GM10248 (cell line): ENCODE measurements around the gene PGM3.

Experiments
- CTCF ChIA-PET: fragments of 300-600 bp; sonication (Branson Sonifier 250); formaldehyde crosslinking; extraction: SDS; loops from one replicate; lab custom pipeline; 2021; ENCODE audit warnings: antibody characterized with exemption; lab: Yijun Ruan, JAX
- POLR2A ChIA-PET: fragments of 350-650 bp; sonication (Branson Sonifier 250); formaldehyde crosslinking; extraction: SDS; loops from one replicate; lab custom pipeline; 2020; ENCODE audit warnings: antibody characterized with exemption; lab: Yijun Ruan, JAX
- DNase-seq: peaks from one replicate; pipeline ENCODE4 v3.0.0; 2012; ENCODE audit errors: extremely low spot score
- CTCF ChIP-seq: IDR thresholded peaks from 2 replicates; pipeline ENCODE4 v1.5.1; 2012; ENCODE audit warnings: mild to moderate bottlenecking, low read depth; ENCODE audit errors: extremely low read depth, missing control alignments, control extremely low read depth

The PGM3 gene

GRCh38 chr6:83218646-83219045 lies 25.6 kb upstream of the PGM3 start:
- no peak for DNase-seq

GRCh38 chr6:83216806-83217205 lies 23.7 kb upstream of the PGM3 start:
- CTCF ChIA-PET, result interaction anchor here (1.3 to 10.6 kb wide), 10 partner anchors 9 to 319 kb away, joined by 4 to 260 read pairs (median 7); partner anchors contain the start of genes DOP1A, PRSS35 and UBE3D

More at GRCh38 chr6:83218646-83219045, 25.6 kb upstream of the PGM3 start:
- POLR2A ChIA-PET, result no interaction called here
- no peak for TF ChIP-seq CTCF
- CTCF ChIA-PET, result interaction anchor here (1.2 to 10.6 kb wide), 3 partner anchors 15 to 294 kb away, joined by 3 to 260 read pairs (median 235); partner anchors contain the start of genes DOP1A, PRSS35 and UBE3D

GRCh38 chr6:83215131-83216047 lies 22.3 kb upstream of the PGM3 start:
- TF ChIP-seq CTCF, result peak; percentile 88
- DNase-seq, result peak; percentile 43
- ChIA-PET CTCF (interaction anchor here (0.6 to 10.6 kb wide), 35 partner anchors 8 to 967 kb away, joined by 3 to 260 read pairs (median 4); partner anchors contain the start of genes DOP1A, PRSS35, RWDD2A and UBE3D), POLR2A (no interaction called here)

More at GRCh38 chr6:83216806-83217205, 23.7 kb upstream of the PGM3 start:
- POLR2A ChIA-PET, result no interaction called here
- no peak for DNase-seq
- TF ChIP-seq CTCF, result no peak

- POLR2A ChIA-PET, result no interaction called here
- CTCF ChIA-PET, result interaction anchor here (1.0 to 15.6 kb wide), 3 partner anchors 14 to 135 kb away, joined by 3 to 114 read pairs (median 4); partner anchors contain the start of genes DOP1A and UBE3D
- TF ChIP-seq CTCF, result no peak
- DNase-seq, result no peak
Observed at GRCh38 chr6:83202031-83202430, 9.0 kb upstream of the PGM3 start.

- TF ChIP-seq CTCF, result no peak
- no peak for DNase-seq
- CTCF ChIA-PET, result interaction anchor here (0.7 to 15.6 kb wide), 3 partner anchors 11 to 133 kb away, joined by 4 to 114 read pairs (median 25); partner anchors contain the start of genes DOP1A and UBE3D
- POLR2A ChIA-PET, result no interaction called here
Observed at GRCh38 chr6:83199863-83200225, 6.8 kb upstream of the PGM3 start.

- ChIA-PET POLR2A (no interaction called here), CTCF (interaction anchor here (1.2 to 15.6 kb wide), 4 partner anchors 11 to 133 kb away, joined by 3 to 114 read pairs (median 14); partner anchors contain the start of genes DOP1A and UBE3D)
- DNase-seq, result no peak
- TF ChIP-seq CTCF, result no peak
Observed at GRCh38 chr6:83199173-83199862, 6.3 kb upstream of the PGM3 start.
